Measurements from ENCODE around the gene KRT79. TPM values are rescaled to one million over a fixed set of nuclear protein-coding genes. Genes with fewer than 3 reads are reported as not detected.
A peak's percentile ranks its signal among the peaks of the same experiment; 100 is the strongest.
"Not testable (repeated sequence)": the region's sequence is repeated elsewhere in the genome, so short reads cannot be mapped to it uniquely, and the experiment has no call there.

Gene KRT79
- not detected in 2 replicates for total RNA-seq (2014; rRNA removed; shearing (Covaris generic))

DNA sequence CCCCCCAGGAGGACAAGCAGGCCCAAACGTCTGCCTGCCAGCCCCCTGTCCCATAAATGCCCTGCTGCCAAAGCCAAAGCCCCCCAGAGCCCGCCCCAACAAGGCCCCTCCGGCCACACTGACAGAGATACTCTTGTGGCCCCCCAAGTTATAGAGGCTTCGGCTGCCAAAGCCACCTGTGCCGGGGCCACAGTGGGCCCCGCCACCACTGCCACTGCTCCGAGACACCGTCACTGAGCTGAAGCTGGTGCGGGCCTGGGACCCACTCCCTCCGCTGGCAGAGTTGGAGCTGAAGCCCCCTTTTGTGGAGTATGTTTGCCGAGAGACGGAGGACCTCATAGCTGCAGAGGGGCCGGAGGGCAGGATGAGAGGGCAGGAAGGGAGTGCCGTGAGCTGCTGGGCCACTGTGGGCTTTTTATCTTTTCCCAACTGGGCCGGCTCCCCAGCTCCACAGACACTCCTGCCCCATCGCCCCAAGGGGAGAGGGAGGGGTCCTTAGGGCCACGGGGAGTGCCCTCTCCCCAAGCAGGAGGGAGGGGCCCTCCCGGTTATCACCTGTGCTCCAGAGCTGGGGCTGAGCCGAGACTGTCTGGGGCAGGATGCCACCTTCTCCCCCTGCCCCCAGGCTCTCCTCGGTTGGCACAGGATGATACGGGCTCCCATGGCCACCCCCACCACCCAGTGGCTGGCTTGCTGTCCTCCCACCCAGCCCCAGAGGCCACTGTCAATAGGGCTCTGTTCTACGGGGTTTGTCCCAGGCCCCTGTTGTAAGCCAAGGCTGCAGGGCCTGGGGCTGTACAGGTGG, at the start of gene KRT79:
TSS of gene KRT79 (minus strand) at position 390 of the 805 bp plus-strand sequence. CDS start at position 339, 51 bp downstream.
- no peak for DNase-seq (ENCODE audit: low spot score)

DNA sequence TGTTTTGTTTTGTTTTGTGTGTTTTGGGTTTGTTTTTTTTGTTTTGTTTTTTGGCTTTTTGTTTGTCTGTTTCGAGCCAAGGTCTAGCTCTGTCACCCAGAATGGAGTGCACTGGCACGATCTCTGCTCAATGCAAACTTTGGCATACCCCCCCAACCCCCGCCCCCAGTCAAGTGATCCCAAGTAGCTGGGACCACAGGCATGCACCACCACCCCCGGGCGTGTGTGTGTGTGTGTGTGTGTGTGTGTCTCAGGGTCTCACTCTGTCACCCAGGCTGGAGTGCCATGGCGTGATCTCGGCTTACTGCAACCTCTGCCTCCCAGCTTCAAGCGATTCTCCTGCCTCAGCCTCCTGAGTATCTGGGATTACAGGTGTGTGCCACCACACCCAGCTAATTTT, 46.4 kb upstream of the KRT79 start:
- DNase-seq (ENCODE audit: low spot score): not testable (repeated sequence)

DNA sequence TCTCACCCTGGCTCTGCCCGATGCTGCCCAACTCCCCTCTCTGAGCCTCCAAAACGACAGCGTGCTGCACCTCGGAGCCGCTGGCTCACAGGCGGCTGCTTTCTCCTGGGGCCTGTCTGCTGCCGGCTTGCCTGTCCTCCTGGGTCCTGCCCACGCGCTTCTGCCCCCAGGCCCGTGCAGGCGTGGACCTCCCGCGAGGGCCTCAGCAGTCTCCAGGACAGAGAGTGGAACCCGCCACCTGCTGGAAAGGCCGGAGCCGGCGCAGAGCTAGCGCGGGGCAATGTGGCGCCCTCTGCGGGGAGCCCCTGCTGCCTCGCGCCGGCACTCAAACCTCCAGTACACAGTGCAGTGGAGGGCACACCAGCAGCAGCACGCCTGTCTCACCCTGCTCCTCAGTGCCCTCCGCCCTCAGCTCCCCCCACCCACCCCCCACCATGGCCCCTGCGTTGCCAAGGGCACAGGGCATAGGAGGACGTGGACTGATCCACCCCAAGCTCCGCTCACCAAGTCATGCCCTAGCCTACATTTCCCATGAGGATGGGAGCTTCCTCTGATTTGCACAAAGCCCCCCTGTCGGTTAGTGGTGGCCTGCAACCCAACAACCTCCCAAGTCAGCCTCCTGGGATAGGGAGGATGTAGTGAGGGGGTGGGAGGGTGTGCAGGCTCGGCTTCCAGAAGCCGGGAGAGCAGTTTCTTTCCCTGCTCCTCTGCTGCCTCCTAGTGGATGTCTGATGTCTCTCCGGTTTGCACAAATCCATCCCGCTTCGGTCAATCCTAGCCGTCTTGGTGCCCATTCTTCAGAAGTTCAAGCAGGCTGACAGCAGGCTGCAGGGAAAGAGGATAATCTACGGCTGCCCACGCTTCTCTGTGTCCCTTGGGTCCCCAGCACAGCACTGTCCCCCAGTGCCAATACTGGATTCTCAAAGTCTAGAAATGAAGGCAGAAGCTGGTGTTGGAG, 45.6 kb upstream of the KRT79 start:
- peak; percentile 90 for DNase-seq (ENCODE audit: low spot score)

DNA sequence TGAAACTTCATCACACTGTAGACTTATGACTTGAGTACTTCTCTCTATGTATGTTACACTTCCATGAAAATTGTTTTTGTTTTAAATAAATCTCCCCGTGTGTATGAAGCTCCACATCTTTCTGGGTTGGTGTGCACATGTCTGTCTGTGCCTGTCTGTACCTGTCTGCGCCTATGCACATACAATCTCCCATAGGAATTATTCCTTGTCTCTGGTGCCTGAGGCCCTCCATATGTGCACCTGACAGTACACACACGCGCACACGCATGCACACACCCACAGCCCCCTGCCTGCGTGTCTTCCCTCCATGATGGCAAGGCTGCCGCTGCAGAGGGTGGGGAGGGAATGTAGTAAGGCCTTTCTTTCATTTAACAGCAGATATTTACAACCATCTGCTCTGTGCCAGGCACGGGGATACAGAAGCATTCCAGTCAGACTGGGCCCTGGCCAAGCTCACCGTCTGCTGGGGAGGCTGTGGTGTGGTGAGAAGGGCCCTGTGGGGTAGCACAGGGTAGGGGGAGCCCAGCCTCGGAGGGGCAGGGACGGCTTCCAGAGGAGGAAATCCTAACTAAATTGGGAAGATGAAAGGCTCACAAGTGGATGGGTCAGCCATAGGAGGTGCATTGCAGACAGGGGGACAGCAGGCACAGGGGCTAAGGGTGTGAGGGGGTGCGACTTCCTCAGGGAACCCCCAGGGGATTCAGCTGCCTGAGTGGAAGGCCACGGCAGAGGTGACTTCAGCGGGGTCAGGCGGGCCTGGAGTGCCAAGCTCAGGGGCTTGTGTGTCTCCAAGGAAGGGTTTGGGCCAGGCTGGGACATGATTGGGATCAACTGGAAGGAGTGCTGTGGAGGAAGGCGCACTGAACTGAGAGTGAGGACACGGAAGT, 44.6 kb upstream of the KRT79 start:
- no peak for DNase-seq (ENCODE audit: low spot score)

DNA sequence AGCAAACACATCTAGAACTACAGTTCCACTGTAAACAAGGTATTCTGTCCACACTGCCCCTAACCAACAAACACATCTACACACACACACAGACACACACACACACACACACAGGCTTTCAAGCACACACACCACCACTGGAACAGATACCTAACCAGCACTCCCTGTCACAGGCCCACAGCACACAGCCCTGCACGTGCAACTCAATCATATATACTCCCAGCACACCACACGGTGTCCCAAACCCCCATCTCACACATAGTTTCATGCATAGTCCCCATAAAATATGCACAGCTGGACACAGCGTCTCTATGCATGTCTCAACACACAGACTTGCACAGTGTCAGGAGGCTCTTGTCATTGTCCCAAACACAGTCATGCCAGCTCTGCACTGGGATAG, 43.1 kb upstream of the KRT79 start:
- DNase-seq (ENCODE audit: low spot score): no peak

DNA sequence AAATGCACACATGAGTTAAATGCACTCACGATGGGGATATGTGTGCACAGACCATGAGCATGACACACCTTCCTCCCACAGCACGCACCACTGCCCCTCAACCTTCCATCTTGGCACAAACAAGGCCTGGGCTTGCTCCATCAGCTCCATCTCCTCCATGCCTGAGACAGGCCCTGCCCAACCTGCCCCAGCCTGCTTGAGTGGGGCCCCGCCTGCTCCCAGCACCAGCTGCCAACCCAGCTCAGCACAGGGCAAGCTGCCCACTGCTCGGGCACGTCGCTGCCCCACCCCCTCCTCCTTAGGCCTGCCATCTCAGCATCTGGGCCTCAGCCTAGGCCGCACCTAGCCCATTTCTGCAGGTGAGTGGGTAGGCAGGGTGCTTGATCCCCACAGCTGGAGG, 42.3 kb upstream of the KRT79 start:
- no peak for DNase-seq (ENCODE audit: low spot score)

DNA sequence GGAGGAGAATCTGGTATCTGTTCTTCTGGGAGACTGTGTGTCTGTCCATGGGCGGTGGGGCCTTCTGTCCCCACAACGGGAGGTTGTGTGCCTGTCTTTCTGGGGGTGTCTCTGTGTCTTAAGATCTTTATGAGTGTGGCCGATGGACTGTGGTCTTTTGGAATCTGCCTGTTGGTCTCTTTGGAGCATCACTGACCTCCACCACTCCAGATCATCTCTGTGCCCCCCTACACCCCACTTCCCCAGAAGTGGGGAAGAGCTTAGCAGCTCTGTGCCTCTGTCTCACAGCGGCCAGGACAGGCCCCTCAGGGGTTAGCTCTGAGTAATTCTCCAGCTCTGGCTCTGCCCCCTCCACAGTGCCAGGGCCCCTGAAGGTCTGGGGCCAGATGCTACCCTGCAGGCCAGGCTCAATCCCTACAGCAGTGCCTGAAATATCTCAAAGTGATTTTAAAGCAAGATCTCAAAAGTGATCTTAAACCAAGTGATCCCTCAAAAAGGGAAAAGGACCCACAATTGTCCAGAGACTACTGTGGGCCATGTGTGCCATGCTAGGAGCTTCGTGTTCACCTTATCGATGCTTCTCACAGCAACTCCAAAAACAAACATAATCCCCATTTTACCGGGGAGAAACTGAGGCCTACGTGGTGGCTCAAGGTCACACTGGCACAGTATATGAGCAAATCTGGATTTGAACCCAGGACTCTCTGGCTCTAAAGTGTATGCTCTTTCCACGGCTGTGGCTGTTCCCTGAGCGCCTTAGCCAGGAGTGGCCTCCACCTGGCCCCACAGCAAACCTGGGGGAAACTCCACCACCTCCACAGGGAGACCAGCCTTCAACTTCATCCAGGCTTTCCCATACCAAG, 40.7 kb upstream of the KRT79 start:
- no peak for DNase-seq (ENCODE audit: low spot score)

DNA sequence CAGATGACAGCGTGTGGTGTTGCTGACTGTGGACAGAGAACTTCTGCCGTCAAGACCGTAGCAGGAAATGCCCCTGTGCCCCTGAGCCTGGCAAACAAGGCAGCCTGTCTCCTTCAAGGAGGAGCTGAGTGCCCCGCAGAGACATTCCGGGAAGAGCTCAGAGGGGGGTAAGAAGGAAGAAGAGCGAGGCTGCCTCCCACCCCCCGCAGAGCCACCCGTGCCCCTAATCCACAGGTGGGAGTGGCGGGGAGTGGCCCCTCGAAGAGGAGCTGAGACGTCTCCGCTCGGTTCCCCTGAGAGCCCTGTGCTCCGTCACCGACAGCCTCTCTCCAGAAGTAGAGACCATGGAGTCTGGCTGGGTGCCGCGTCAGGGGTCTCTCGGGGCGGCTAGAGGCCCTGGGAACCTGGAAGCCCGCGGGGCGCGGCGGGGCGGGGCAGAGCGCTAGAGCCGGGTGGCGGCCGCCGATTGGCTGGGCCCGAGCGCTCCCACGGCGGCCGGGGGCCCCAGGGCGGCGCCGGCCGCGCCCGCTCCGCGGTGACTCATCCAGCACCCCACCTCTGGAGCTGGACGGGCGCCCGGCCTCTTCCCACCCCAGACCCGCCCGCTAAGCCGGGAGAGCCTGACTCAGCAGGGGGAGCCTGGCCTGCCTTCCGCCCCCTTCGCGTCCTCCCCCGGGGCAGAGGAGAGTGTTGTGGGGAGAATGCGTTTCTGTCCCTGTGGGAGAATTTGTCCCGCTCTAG, 39.9 kb upstream of the KRT79 start:
- peak; percentile 90 for DNase-seq (ENCODE audit: low spot score)

DNA sequence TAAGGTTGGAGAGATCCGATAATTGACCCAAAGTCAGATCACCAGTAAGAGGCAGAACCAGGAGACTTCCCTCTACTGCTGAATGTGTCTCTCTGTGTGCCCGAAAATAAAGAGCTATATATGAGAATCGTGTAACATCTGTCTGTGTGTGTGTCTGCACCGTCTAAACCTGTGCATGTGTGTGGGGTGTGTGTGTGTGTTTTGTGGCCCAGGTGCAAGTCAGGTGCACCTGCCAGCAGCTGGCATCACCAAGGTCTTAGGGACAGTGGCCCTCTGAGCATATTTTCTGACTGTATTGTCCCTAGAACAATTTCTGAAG, 39.4 kb upstream of the KRT79 start:
- no peak for DNase-seq (ENCODE audit: low spot score)

DNA sequence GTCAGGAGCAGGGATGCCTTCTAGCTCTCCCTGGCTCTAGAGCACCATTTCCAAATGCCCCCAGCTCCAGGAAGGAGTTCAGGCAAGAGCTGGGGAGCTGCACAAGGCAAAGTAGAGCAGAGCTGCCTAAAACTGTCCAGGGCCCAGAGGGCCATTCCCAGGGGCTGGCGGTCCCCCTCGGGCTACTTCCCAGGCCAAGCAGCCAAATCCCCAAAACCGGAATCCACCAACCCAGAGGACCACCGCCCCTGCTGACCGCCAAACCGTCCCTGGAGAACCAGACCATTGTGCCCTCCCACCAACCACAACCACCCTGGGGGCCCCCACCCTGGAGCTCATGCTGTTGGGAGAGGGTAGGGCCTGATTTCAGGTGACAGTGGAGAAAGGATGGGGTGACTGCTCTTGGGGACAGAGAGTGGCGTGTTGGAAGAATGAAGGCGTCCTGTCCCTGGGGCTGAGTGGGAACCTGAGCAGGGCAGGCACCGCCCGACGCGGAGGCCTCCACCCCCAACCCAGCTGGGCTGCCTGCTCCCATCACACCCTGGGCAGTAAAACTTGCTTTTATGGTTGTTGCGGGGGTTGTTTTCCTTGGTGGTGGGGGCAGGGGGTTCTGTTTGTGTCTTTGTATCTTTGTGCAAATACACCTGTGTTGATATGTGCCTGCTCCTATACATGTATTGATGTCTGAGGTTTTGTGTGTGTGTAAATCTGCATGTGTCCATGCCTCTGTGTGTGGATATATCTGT, 38.7 kb upstream of the KRT79 start:
- no peak for DNase-seq (ENCODE audit: low spot score)

DNA sequence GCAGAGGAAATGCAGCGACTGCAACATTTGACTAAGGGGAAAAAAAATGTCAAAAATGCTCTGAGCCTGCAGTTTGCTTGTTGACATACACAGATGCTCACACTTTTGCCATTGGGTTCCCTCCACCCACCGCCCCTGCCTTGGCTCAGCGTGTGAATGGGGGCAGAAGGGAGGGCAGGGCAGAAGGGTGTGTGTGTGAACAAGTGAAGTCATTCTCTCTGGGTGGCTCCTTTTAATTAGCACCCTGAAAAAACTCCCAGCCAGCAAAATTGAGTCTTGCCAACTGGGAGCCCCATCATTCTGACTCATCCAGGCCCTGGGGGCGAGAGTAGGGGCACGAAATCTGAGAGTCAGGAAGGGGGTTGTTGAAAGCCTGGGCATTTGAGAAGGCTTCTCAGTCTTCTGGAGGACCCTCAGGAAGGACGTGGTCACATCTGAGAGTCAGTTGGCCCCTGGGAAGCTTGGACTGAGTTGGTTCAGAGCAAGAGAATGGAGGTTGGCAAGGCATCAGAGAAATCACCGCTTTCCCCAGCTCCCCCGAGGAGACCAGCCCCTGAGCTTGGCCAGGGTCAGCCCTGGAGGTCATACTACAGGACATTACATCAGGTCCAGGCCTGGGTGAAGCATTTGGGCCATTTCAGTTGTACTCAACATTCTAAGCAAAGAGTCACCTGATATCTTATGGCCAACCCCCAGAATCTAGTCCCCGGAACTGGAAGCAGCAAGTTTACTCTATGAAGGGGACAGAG, 37.4 kb upstream of the KRT79 start:
- DNase-seq (ENCODE audit: low spot score): peak; percentile 70

DNA sequence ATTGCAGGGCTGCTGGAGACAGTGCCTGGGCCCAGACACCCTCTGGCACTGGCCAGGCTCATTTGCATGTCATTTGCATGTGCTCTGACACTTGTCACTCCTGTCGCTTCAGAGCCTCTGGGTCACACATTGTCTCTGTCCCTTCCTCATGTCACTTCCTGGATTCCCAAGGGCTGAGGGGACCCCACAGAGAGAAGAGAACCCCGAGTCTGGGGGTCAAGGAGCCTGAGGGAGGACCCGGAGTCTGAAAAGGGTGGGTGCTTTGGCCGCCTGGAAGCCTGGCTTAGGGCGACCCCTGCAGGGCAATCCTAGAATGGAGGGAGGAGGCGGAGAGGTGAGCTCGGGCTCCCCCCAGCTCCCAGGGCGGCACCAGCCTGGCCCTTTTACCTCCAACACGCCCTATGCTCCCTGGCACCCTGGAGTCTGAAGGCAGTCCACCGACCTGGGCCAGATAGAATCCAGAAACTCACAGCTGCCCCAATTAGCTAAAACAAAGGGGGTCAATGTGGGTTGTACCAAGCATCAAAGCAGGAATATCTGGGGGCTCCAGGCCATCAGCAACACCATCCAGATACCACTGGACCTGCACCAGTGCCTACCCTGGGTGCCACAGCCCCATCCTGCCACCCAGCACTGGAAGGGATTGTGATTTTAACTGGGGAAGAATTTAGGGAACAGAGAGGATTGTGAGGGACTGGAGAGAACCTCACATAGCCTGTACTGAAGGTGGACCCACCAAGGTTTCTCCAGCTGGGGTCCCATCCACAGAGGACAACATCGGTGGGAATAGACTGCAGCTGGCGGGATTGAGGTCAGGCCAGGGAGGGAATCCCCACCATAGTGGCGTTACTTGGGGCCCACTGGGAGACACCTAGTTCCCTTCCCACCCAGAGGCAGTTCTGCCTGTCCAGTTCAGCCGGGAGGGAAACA, 36.5 kb upstream of the KRT79 start:
- peak; percentile 47 for DNase-seq (ENCODE audit: low spot score)

DNA sequence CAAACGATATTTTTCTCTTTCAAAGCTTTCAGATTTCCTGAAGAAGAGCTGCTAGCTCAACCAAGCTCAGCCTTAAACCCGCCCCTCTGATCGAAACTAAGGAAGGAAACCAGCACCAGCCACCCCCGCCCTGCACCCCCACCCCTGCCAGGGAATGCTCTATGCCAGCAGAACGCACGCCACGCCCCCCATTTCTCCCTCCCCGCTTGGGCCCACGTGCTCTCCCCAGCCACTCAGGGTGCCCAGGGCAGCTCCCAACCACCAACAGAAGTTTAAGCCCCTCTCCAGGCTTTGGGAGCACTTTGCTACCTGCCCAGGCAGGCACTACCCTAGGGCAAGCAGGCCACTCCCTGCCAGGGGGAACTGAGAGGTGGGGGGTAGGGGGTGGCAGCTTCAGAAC, 33.5 kb upstream of the KRT79 start:
- no peak for DNase-seq (ENCODE audit: low spot score)

DNA sequence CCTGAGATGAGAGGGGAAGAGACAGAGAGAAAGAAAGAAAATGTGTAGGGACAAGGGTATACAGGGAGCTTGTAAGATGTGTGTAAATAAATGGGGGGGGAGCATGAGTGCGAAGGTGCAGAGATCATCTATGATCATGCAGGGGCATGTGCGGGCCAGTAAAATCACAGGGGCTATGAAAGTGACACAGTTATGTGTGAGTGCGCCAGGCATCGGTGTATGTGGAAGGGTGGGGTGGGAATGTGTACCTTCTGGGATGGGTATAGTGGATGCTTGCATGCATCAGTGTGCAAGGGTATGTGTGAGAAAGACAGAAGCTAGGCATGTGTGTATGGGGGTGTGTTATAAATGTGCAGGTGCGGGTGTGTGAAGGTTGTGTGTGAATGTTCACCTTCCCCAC, 33.0 kb upstream of the KRT79 start:
- no peak for DNase-seq (ENCODE audit: low spot score)

DNA sequence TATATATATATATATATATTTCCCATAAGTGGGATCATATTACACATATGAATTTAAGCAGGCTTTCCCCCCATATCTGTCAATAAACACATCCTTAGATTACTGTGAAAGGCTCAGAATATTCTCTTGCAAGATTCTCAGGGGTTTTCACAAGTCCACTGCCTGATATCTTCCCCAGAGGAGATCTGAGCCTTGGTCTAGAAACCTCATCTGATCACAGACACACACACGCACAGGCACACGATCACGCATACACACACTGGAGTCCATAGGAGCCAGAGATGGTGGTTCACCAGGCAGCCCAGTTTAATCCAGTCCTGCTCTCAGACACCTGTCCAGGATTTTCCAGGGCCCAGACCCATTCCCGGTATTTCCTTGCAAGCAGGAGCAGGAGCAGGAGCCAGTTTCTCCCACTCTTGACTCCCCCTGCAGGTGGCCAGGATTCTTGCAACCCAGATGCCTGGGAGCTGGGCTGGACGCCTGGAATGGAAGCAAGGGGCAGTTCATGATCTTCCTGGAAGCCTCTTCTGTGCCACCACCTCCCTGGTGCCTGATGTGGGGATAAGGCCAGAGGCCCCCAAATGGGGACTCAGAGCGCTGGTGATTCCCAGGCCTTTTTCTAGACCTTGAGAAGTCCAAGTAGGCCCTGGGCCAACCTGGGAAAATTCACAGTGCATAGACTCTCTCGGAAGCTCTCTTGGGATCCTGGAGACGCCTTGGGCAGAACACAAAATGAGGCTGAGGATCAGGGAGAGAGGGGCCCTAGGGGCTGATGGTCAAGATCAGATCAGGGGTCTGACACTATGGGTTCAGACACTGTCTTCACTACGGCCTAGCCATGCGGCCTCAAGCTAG, 31.2 kb upstream of the KRT79 start:
- peak; percentile 64 for DNase-seq (ENCODE audit: low spot score)

DNA sequence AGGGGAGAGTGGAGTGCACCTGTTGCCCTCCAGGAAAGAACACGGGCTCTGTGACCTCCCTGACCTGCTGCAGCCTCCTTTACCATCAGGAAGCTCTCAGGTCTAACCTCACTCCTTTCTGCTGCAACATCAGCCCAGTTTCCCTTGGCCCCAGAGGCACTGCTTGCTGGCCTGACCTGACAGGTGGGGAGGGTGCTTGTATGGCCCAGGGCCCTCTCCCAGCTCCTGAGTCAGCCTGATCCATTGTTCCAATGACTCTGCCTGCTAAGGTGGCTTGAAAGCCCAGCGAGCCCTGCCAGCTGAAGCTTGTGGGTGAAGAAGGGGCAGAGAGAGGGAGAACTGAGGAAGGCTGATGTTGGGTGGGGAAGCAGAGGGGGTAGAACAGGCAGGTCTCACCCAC, 27.9 kb upstream of the KRT79 start:
- no peak for DNase-seq (ENCODE audit: low spot score)

DNA sequence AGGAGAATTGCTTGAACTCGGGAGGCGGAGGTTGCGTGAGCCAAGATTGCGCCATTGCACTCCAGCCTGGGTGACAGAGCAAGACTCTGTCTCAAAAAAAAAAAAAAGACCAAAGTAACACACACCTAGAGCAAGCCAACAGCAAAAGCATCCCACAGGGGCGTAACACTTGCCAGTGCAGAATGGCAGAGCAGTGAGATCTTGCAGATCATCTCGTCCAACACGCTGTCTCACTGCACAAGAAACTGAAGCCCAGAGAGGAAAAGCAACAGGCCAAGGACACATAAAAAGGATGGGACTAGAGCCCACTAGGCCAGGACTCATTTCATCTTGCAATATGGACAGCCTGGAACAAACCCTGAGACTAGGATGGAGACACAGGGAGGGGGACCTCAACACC, 27.4 kb upstream of the KRT79 start:
- no peak for DNase-seq (ENCODE audit: low spot score)
